ENCODE results near the gene KCNQ1OT1. TPM values are rescaled to one million over a fixed set of nuclear protein-coding genes. Genes with fewer than 3 reads are reported as not detected.

Gene KCNQ1OT1
- total RNA-seq, 2 donors from 2014 or later: 2.3 to 3.3 TPM

DNA sequence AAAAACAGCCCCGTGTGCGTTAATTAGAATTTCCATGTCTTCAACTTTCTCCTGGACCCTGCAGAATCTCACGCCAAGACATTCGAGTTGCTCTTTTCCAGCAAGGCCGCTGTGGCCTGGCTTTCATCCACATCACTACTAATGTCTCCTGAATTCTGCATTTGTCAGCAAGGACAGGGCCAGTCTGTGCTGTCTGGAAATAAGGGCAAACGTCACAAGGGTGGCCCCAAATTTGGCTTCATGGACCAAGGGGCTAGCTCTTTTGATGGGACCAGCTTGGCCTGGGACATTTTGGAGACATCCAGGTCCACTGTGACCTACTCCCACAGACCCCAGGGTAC, 33.4 kb downstream of the KCNQ1OT1 start:
- H3K4me3 ChIP-seq: no peak overlapping the region
- TF ChIP-seq, protein P1, sequence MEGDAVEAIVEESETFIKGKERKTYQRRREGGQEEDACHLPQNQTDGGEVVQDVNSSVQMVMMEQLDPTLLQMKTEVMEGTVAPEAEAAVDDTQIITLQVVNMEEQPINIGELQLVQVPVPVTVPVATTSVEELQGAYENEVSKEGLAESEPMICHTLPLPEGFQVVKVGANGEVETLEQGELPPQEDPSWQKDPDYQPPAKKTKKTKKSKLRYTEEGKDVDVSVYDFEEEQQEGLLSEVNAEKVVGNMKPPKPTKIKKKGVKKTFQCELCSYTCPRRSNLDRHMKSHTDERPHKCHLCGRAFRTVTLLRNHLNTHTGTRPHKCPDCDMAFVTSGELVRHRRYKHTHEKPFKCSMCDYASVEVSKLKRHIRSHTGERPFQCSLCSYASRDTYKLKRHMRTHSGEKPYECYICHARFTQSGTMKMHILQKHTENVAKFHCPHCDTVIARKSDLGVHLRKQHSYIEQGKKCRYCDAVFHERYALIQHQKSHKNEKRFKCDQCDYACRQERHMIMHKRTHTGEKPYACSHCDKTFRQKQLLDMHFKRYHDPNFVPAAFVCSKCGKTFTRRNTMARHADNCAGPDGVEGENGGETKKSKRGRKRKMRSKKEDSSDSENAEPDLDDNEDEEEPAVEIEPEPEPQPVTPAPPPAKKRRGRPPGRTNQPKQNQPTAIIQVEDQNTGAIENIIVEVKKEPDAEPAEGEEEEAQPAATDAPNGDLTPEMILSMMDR (IDR thresholded peaks at IDR 0.05): no peak
- no peak overlapping the region for H3K27ac ChIP-seq
- ATAC-seq (ENCODE audit: insufficient number of reproducible peaks, low FRiP score, low read depth): no peak
- no peak for DNase-seq (ENCODE audit: low spot score)
- peaks cover under 1% of the 10 kb centered on the region for H3K9me3 ChIP-seq
- no peaks in the 10 kb centered on the region for H3K27me3 ChIP-seq (replicated peaks; ENCODE audit: insufficient read depth)
- no peaks in the 10 kb centered on the region for H3K36me3 ChIP-seq
- H3K4me1 ChIP-seq (ENCODE audit: control insufficient read depth in 1 of 2, low read depth in 2 of 2): no peaks in the 10 kb centered on the region

- Histone ChIP-seq H3K9me3 (peaks cover 6% of the 10 kb centered on the region), H3K4me1 (ENCODE audit: control insufficient read depth in 1 of 2, low read depth in 2 of 2) (no peaks in the 10 kb centered on the region), H3K4me3 (no peak overlapping the region), H3K27me3 (replicated peaks; ENCODE audit: insufficient read depth) (no peaks in the 10 kb centered on the region), H3K27ac (no peak overlapping the region), H3K36me3 (no peaks in the 10 kb centered on the region)
- ATAC-seq (ENCODE audit: insufficient number of reproducible peaks, low FRiP score, low read depth) (no peak), DNase-seq (ENCODE audit: low spot score) (no peak)
- TF ChIP-seq, protein P1 (IDR thresholded peaks at IDR 0.05): no peak
Observed at GRCh38 chr11:2665526-2666400, 34.0 kb downstream of the KCNQ1OT1 start.

DNA sequence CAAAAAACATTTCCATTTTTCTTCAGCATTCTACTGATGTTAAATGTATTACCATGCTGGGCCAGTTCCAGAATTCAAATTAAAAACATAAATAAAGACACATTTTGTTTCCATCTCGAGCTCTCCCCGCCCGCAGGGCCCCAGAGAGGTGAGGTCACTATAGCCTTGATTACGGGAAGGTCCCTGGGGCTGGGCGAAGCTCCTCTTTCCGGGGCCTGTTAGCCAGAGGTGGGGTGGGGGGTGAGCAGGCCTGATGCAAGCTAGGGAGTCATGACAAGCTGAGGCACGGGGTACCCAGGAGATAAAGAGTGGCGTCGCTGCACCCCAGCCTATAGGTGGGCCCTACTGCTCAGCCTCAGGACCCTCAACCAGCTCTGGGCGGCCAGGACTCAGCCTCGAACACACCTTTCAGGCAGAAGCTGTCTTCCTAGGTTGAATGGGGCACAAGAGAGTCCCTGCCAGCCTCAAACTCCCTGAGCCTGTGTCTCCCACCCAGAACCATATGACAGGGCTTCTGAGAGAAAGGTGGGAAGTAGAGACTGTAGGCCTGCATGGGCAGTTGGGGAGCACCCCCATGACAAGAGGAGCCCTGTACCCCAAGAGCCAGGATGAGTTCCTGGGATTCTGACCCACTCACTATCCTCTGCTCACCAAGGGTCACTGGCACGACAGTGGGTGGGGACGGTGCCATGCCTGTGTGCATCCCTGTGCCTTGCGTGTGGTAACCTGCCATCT, 34.8 kb downstream of the KCNQ1OT1 start:
- ATAC-seq (ENCODE audit: insufficient number of reproducible peaks, low FRiP score, low read depth) (no peak), DNase-seq (ENCODE audit: low spot score) (no peak)
- Histone ChIP-seq H3K36me3 (no peaks in the 10 kb centered on the region), H3K27ac (no peak overlapping the region), H3K4me3 (no peak overlapping the region), H3K9me3 (peaks cover 13% of the 10 kb centered on the region), H3K4me1 (ENCODE audit: control insufficient read depth in 1 of 2, low read depth in 2 of 2) (no peaks in the 10 kb centered on the region), H3K27me3 (replicated peaks; ENCODE audit: insufficient read depth) (no peaks in the 10 kb centered on the region)
- TF ChIP-seq, protein P1 (IDR thresholded peaks at IDR 0.05): no peak

- DNase-seq (ENCODE audit: low spot score): no peak
Observed at GRCh38 chr11:2664376-2664775, 35.4 kb downstream of the KCNQ1OT1 start.

DNA sequence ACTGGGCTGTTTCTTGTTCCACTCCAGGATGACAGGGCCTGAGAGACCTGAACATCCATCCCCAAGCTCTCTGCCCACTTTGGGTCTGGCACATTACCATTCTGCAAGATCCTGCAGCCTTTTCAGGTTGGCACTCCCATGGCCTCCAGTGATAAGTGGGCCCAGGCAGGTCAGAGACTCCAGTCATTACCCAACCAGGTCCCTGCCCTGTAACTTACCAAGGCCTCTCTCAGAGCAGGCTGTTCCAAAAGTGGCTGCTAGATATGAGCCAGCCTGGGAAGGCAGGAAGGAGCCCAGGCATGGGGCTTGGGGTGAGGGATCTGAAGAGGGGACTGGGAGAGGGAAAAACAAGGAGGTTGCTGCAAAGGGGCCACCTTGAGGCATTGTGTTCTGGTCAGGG, 35.9 kb downstream of the KCNQ1OT1 start:
- ATAC-seq (ENCODE audit: insufficient number of reproducible peaks, low FRiP score, low read depth) (no peak), DNase-seq (ENCODE audit: low spot score) (no peak)
- TF ChIP-seq, protein P1 (IDR thresholded peaks at IDR 0.05): no peak
- no peaks in the 10 kb centered on the region for H3K4me1 ChIP-seq (ENCODE audit: control insufficient read depth in 1 of 2, low read depth in 2 of 2)
- no peak overlapping the region for H3K4me3 ChIP-seq
- no peak overlapping the region for H3K27ac ChIP-seq
- peaks cover 17% of the 10 kb centered on the region for H3K9me3 ChIP-seq
- H3K36me3 ChIP-seq: no peaks in the 10 kb centered on the region
- H3K27me3 ChIP-seq (replicated peaks; ENCODE audit: insufficient read depth): no peaks in the 10 kb centered on the region

More at GRCh38 chr11:2664376-2664775, 35.4 kb downstream of the KCNQ1OT1 start:
- Histone ChIP-seq H3K36me3 (no peaks in the 10 kb centered on the region), H3K27me3 (replicated peaks; ENCODE audit: insufficient read depth) (no peaks in the 10 kb centered on the region), H3K9me3 (peaks cover 17% of the 10 kb centered on the region), H3K27ac (no peak overlapping the region), H3K4me3 (no peak overlapping the region), H3K4me1 (ENCODE audit: control insufficient read depth in 1 of 2, low read depth in 2 of 2) (no peaks in the 10 kb centered on the region)
- TF ChIP-seq, protein P1 (IDR thresholded peaks at IDR 0.05): no peak
- ATAC-seq (ENCODE audit: insufficient number of reproducible peaks, low FRiP score, low read depth): no peak

Measured in thoracic aorta (tissue), 2 donors.